K562 (cell line): ENCODE results near the gene KIF12. TPM values are rescaled to one million over a fixed set of nuclear protein-coding genes. Genes with fewer than 3 reads are reported as not detected.

Experiments used
- ATAC-seq: fragments of 200-7000 bp; cut with Tn5 transposase; 3 replicates; pipeline ENCODE4 v1.9.1; 2020; ENCODE audit warnings: moderate library complexity
- BruUV-seq: library from RNA; stranded (reverse); fragments of 400-500 nt; replicated peaks from 2 replicates; lab custom pipeline; 2021; lab: Mats Ljungman, UMichigan
- CTCF ChIA-PET: fragments of 300-600 bp; formaldehyde crosslinking; extraction: SDS; loops from one replicate; lab custom pipeline; 2021; ENCODE audit warnings: low intra/inter-chr PET ratio; lab: Yijun Ruan, JAX
- POLR2A ChIA-PET: fragments of 300-600, 350-650 bp; sonication (Branson Sonifier 250); formaldehyde crosslinking; extraction: SDS; loops from one replicate; lab custom pipeline; 2021; ENCODE audit warnings: antibody characterized with exemption, inconsistent platforms; lab: Yijun Ruan, JAX
- DNase-seq, 4 experiments: peaks; one replicate each; pipeline versions ENCODE4 v3.0.0 to v3.0.0-alpha.2; 2011 to 2018; ENCODE audit warnings: low spot score in 3 of 4, mixed read lengths in 3 of 4; ENCODE audit errors: extremely low read depth in 1 of 4
- FAIRE-seq: peaks from 2 replicates; lab custom pipeline; 2011; peaks lifted over from hg19 to GRCh38; lab: Jason Lieb, UNC
- H2AFZ ChIP-seq: 2 replicates; pipeline ENCODE4 v1.6.0; 2011; ENCODE audit warnings: low read depth, low read length, control low read depth, inconsistent platforms
- H3K27ac ChIP-seq: fragments of 200-600 bp; 3 replicates; pipeline ENCODE4 v1.8.0; 2011; ENCODE audit warnings: low read depth, mild to moderate bottlenecking, control low read depth, inconsistent platforms, low read length, moderate library complexity, mixed read lengths; ENCODE audit errors: extremely low read depth
- H3K27me3 ChIP-seq, 2 experiments: fragments of 300-600 bp in 1 of 2; 2 replicates in 1 of 2; 3 replicates in 1 of 2; pipeline versions ENCODE4 v1.6.0 to v1.8.0; 2011; ENCODE audit warnings: inconsistent platforms in 2 of 2, low read length in 2 of 2, mild to moderate bottlenecking in 1 of 2, mixed read lengths in 1 of 2, moderate library complexity in 1 of 2; ENCODE audit not compliant: control insufficient read depth in 2 of 2, insufficient read depth in 2 of 2
- H3K36me3 ChIP-seq: fragments of 300-600 bp; 3 replicates; pipeline ENCODE4 v1.8.0; 2011; ENCODE audit warnings: mild to moderate bottlenecking, low read length, inconsistent platforms; ENCODE audit not compliant: control insufficient read depth, insufficient read depth
- H3K4me1 ChIP-seq, 2 experiments: fragments of 200-600 bp in 1 of 2; replicated peaks in 1 of 2; 2 replicates in 1 of 2; 3 replicates in 1 of 2; pipeline versions ENCODE4 v1.5.1 to v1.8.0; 2011; ENCODE audit warnings: inconsistent platforms in 2 of 2, low read length in 2 of 2, mild to moderate bottlenecking in 1 of 2, mixed read lengths in 1 of 2, moderate library complexity in 1 of 2; ENCODE audit not compliant: control insufficient read depth in 2 of 2, insufficient read depth in 2 of 2
- H3K4me2 ChIP-seq: 2 replicates; pipeline ENCODE4 v1.6.1; 2011; ENCODE audit warnings: low read length, control low read depth, inconsistent platforms, mixed read lengths; ENCODE audit not compliant: insufficient read depth
- H3K4me3 ChIP-seq: fragments of 200-600 bp; sonication (generic), shearing (Covaris generic); 2 replicates; pipeline ENCODE4 v1.5.1; 2016; ENCODE audit warnings: control low read depth, inconsistent platforms
- H3K79me2 ChIP-seq: fragments of 200-600 bp; 3 replicates; pipeline ENCODE4 v1.8.0; 2011; ENCODE audit warnings: low read length, inconsistent platforms; ENCODE audit not compliant: control insufficient read depth, insufficient read depth
- H3K9ac ChIP-seq, 2 experiments: 2 replicates each; pipeline versions ENCODE4 v1.6.0 to v1.6.1; 2011; ENCODE audit warnings: low read depth in 2 of 2, low read length in 2 of 2, control low read depth in 1 of 2, inconsistent platforms in 1 of 2, mild to moderate bottlenecking in 1 of 2, mixed read lengths in 1 of 2; ENCODE audit not compliant: insufficient read depth in 1 of 2
- H3K9me1 ChIP-seq: one replicate; pipeline ENCODE4 v1.6.0; 2011; ENCODE audit warnings: inconsistent platforms, mild to moderate bottlenecking, low read length, moderate library complexity; ENCODE audit not compliant: control insufficient read depth, insufficient read depth
- H3K9me3 ChIP-seq: replicated peaks from 2 replicates; pipeline ENCODE4 v1.5.1; 2011; ENCODE audit warnings: low read depth, low read length, inconsistent platforms; ENCODE audit not compliant: control insufficient read depth, insufficient read depth
- H4K20me1 ChIP-seq: replicated peaks from 2 replicates; pipeline ENCODE4 v1.6.1; 2011; ENCODE audit warnings: low read length, inconsistent platforms, mixed read lengths; ENCODE audit not compliant: control insufficient read depth, insufficient read depth
- NFIX ChIP-seq: fragments of 250-450 bp; sonication (Bioruptor Pico); IDR thresholded peaks from 2 replicates; pipeline ENCODE4 v1.4.0; 2020; ENCODE audit warnings: low read depth, mild to moderate bottlenecking, moderate library complexity
- SAP30 ChIP-seq: fragments of 200-600 bp; sonication (generic); IDR thresholded peaks from 2 replicates; pipeline ENCODE4 v1.6.1; 2012; ENCODE audit warnings: borderline replicate concordance, low read depth, mild to moderate bottlenecking, moderate library complexity, low read length, control low read depth, inconsistent platforms; ENCODE audit not compliant: insufficient read depth, poor library complexity, severe bottlenecking
- ZNF239 ChIP-seq: fragments of 250-450 bp; sonication (Bioruptor Pico); IDR thresholded peaks from 2 replicates; pipeline ENCODE4 v1.4.0; 2020; ENCODE audit warnings: mild to moderate bottlenecking
- ZNF444 ChIP-seq: fragments of 250-450 bp; sonication (Bioruptor Pico); IDR thresholded peaks from 2 replicates; pipeline ENCODE4 v1.4.0; 2020; ENCODE audit warnings: mild to moderate bottlenecking, moderate library complexity
- ZNF668 ChIP-seq: fragments of 250-450 bp; sonication (Bioruptor Pico); IDR thresholded peaks from 2 replicates; pipeline ENCODE4 v1.8.0; 2022; ENCODE audit warnings: mild to moderate bottlenecking, inconsistent platforms
- WGBS: fragments of 100-300 bp; shearing (Covaris generic); methylation state at CpG from one replicate; pipeline ENCODE4 v1.1.6; 2016; ENCODE audit warnings: low coverage, mixed read lengths; ENCODE audit not compliant: insufficient coverage; ENCODE audit errors: missing lambda C conversion rate; 5-methylcytosine and 5-hydroxymethylcytosine counted together
- in situ Hi-C: fragments of 300-500 bp; cut with MboI; formaldehyde crosslinking; loops from 4 replicates; pipeline ENCODE4 v1.15.0; 2018; ENCODE audit warnings: inconsistent platforms, mixed read lengths
- intact Hi-C: fragments of 100-400 bp; cut with micrococcal nuclease; formaldehyde crosslinking; loops from 2 replicates; pipeline ENCODE4 v1.14.2; 2022
- polyA plus RNA-seq, 8 experiments: library from polyadenylated mRNA; depleted of rRNA in 4 of 8; stranded (reverse) in 5 of 8; unstranded in 3 of 8; fragments of >200 nt; fragmentation: Nextera tagmentation in 2 of 8; fragmentation: Illumina TruSeq in 1 of 8; extraction: Ambion mirVana in 2 of 8; extraction: Trizol in 1 of 8; gene quantifications; 2 replicates each; pipeline versions ENCODE4 v1.2.1 to v1.2.3, GENCODE V29; 2011 to 2014; ENCODE audit warnings: inconsistent platforms in 1 of 8, missing spikeins in 1 of 8
- total RNA-seq, 7 experiments: library from RNA; depleted of rRNA in 6 of 7; stranded (reverse); fragments of >200 nt in 6 of 7; fragmentation: Illumina TruSeq in 2 of 7; extraction: Trizol in 2 of 7; gene quantifications; 2 replicates each; pipeline versions ENCODE4 v1.2.1 to v1.2.3, GENCODE V29; 2011 to 2021; ENCODE audit warnings: low replicate concordance in 1 of 7

The KIF12 gene
- total and polyA plus RNA-seq, 9 of the 15 experiments (the other 6 are each of a cell fraction or from before 2014, with no cell fraction given): not detected

DNA sequence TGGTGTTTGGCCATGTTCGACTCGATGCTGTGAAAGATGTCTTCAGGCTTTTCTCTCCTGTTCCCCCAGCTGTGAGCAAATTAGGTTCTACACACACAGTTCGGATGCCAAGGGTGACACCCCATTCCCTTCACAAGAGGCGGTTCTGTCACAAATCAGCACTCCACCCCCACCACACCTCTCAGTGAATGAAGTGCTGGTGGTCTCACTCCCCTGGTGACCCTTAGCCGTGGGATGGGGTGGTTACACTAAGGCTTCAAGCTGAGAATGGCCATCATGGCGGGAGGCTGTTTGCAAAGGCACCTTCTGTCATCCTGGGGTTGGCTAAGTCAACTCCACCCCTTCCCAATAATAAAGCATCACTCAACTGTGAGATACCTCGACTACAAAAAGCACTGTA, 47.4 kb downstream of the KIF12 start:
- no peak for DNase-seq
- Histone ChIP-seq H3K4me3 (no peak overlapping the region), H3K9me3 (no peaks in the 10 kb centered on the region), H3K4me1 (no peaks in the 10 kb centered on the region), H3K27me3 (peaks cover 0 to 20% of the 10 kb centered on the region in 2 experiments; a peak in 2 of 5 replicates), H3K4me2 (no peak overlapping the region), H4K20me1 (peaks cover 2% of the 10 kb centered on the region; the same call in 1 of the 2 replicates), H3K36me3 (peaks cover 12% of the 10 kb centered on the region; the same call in 2 of the 3 replicates), H3K27ac (no peak overlapping the region), H3K9ac (no peak overlapping the region), H3K79me2 (no peaks in the 10 kb centered on the region), H2AFZ (no peak overlapping the region), H3K9me1 (no peaks in the 10 kb centered on the region)
- no peak for FAIRE-seq
- no peak for ATAC-seq
- ChIA-PET POLR2A (no interaction called here), CTCF (no interaction called here)
- TF ChIP-seq ZNF668 (CRISPR knock-in tag) (no peak), ZNF239 (no peak), ZNF444 (CRISPR knock-in tag) (no peak)
- BruUV-seq: no TSS peak
- in situ Hi-C loops (no loop called here), intact Hi-C loops (no loop called here)
- WGBS: 34% methylated on average over 7 of the region's 7 CpGs

- no peak overlapping the region for H3K27ac ChIP-seq
- DNase-seq: no peak
- intact Hi-C loops (no loop called here), in situ Hi-C loops (no loop called here)
- no peak overlapping the region for H3K9ac ChIP-seq
- no peak overlapping the region for H3K4me3 ChIP-seq
- no peaks in the 10 kb centered on the region for H3K4me1 ChIP-seq
- no peak overlapping the region for H3K4me2 ChIP-seq
- no peaks in the 10 kb centered on the region for H3K79me2 ChIP-seq
- TF ChIP-seq SAP30 (no peak), NFIX (no peak)
- TF ChIP-seq, all 486 proteins: peak for 0
- ATAC-seq (no peak), FAIRE-seq (no peak)
- no peaks in the 10 kb centered on the region for H3K9me1 ChIP-seq
- H3K36me3 ChIP-seq: peaks cover 12% of the 10 kb centered on the region; the same call in 2 of the 3 replicates
- WGBS: 44% methylated on average over 15 of the region's 15 CpGs
- no peaks in the 10 kb centered on the region for H3K9me3 ChIP-seq
- POLR2A ChIA-PET: no interaction called here
- H4K20me1 ChIP-seq: no peaks in the 10 kb centered on the region
- H2AFZ ChIP-seq: no peak overlapping the region
- CTCF ChIA-PET: no interaction called here
- peaks cover 0 to 20% of the 10 kb centered on the region in 2 experiments; a peak in 2 of 5 replicates for H3K27me3 ChIP-seq
- no TSS peak for BruUV-seq
These were observed 47.8 kb downstream of the KIF12 start for GRCh38 chr9:114051281-114051680.
